Mesothelial cell of epicardium (in vitro differentiated cells): ENCODE measurements around the gene AKAP11. TPM values are rescaled to one million over a fixed set of nuclear protein-coding genes. Genes with fewer than 3 reads are reported as not detected.

Experiments used
- DNase-seq, 2 experiments: peaks; one replicate each; pipeline ENCODE4 v3.0.0; 2021; ENCODE audit warnings: low spot score in 2 of 2; ENCODE audit not compliant: unreplicated experiment in 2 of 2
- H3K27ac Mint-ChIP-seq: 2 replicates; pipeline ENCODE4 v1.8.0; 2021; ENCODE audit warnings: mixed read lengths
- H3K27me3 Mint-ChIP-seq: 2 replicates; pipeline ENCODE4 v1.8.0; 2021; ENCODE audit warnings: low read depth, mixed read lengths
- H3K36me3 Mint-ChIP-seq: 2 replicates; pipeline ENCODE4 v1.8.0; 2021; ENCODE audit warnings: mixed read lengths
- H3K4me1 Mint-ChIP-seq: 2 replicates; pipeline ENCODE4 v1.8.0; 2021; ENCODE audit warnings: mixed read lengths
- H3K4me3 Mint-ChIP-seq: 2 replicates; pipeline ENCODE4 v1.8.0; 2021; ENCODE audit warnings: mild to moderate bottlenecking, moderate library complexity, mixed read lengths
- H3K9me3 Mint-ChIP-seq: 2 replicates; pipeline ENCODE4 v1.8.0; 2021; ENCODE audit warnings: mixed read lengths
- total RNA-seq: library from RNA; stranded (reverse); gene quantifications from 3 replicates; pipeline ENCODE4 v1.2.1, GENCODE V29; 2021
- TF ChIP-seq, protein P1 (sequence below): fragments of 200-600 bp; sonication (generic); IDR thresholded peaks from one replicate; pipeline ENCODE4 v1.5.0; 2021; ENCODE audit warnings: antibody characterized with exemption; ENCODE audit not compliant: unreplicated experiment

The AKAP11 gene
- total RNA-seq, 1 donor from 2014 or later = 33.9 TPM

DNA sequence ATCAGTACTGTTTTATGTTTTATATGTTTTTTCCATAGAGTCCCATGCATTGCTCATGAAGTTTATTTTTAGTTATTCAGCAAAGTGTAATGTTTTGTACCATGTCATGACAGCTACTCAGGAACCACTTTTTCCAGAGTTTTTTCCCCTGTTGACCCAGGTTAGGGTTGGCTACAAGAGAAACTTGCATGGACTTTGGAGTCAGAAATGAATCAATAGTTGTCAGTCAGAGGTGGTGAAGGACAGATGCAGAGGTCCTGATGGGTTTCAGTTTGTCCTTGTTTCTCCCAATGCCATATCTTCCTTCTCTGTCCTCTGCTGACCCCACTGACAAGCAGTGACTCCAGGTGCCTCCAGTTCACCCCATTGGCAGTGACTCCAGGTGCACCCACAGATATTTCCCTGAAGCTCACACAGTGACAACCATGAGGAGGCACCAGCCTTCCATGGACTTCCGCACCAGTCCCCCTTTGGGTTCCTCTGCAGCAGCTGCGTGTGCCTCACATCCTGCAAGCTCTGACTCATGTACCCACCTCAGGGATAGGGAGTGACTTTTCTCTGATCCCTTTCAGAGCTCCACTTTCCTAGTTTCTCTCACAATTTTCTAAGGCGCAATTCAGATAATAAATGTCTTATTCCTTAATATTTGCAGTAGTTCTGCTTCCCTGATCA is 92.1 kb downstream of the AKAP11 start:
- Mint-ChIP-seq H3K9me3 (no peaks in the 10 kb centered on the region), H3K36me3 (no peaks in the 10 kb centered on the region), H3K27me3 (peaks cover 5% of the 10 kb centered on the region), H3K27ac (no peak overlapping the region), H3K4me1 (peaks cover 3% of the 10 kb centered on the region), H3K4me3 (no peak overlapping the region)
- no peak for DNase-seq
- TF ChIP-seq, protein P1, sequence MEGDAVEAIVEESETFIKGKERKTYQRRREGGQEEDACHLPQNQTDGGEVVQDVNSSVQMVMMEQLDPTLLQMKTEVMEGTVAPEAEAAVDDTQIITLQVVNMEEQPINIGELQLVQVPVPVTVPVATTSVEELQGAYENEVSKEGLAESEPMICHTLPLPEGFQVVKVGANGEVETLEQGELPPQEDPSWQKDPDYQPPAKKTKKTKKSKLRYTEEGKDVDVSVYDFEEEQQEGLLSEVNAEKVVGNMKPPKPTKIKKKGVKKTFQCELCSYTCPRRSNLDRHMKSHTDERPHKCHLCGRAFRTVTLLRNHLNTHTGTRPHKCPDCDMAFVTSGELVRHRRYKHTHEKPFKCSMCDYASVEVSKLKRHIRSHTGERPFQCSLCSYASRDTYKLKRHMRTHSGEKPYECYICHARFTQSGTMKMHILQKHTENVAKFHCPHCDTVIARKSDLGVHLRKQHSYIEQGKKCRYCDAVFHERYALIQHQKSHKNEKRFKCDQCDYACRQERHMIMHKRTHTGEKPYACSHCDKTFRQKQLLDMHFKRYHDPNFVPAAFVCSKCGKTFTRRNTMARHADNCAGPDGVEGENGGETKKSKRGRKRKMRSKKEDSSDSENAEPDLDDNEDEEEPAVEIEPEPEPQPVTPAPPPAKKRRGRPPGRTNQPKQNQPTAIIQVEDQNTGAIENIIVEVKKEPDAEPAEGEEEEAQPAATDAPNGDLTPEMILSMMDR = no peak

DNA sequence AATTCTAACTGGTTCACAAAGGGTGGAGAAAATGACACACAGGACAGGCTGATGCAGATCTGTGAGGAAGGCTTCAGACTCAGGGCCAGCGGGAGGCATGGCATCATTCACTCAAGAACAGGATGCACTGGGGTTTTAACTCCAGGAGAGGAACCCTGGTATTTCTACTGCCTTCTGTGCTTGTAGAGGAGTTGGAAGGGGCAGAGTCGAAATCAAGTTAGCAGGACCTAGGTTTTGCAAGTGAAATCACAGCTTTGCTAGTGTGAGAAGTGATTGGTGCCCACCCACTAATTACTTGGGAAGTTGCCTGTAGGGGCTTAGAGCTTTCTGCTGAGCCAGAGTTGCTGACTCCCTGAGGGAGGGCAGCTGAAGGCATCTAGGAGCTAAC is 92.7 kb downstream of the AKAP11 start:
- DNase-seq = no peak
- no peak overlapping the region for H3K4me3 Mint-ChIP-seq
- H3K27ac Mint-ChIP-seq = no peak overlapping the region
- peaks cover 5% of the 10 kb centered on the region for H3K27me3 Mint-ChIP-seq
- peaks cover 3% of the 10 kb centered on the region for H3K4me1 Mint-ChIP-seq
- TF ChIP-seq, protein P1 = no peak
- H3K36me3 Mint-ChIP-seq = no peaks in the 10 kb centered on the region
- H3K9me3 Mint-ChIP-seq = no peaks in the 10 kb centered on the region

DNA sequence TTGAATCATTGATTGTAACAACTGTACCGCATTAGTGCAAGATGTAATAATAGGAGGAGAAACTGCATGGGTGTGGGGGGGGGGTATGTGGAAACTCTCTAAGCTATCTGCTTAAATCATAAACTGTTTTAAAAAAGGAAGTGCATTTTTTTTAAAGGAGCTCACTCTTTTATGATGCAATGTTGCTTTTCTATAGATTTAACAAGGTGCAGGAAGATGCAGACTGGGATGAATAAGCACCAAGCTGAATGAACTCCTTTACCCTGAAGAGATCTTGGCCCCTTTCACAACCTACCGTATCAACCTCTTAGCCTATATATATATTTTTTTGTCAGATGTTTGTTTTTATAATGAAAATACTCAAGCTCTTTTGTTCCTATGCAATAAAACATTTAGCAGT is 95.9 kb downstream of the AKAP11 start:
- DNase-seq = no peak
- no peaks in the 10 kb centered on the region for H3K4me1 Mint-ChIP-seq
- H3K4me3 Mint-ChIP-seq = no peak overlapping the region
- H3K9me3 Mint-ChIP-seq = no peaks in the 10 kb centered on the region
- peaks cover 5% of the 10 kb centered on the region for H3K27me3 Mint-ChIP-seq
- TF ChIP-seq, protein P1 = no peak
- no peaks in the 10 kb centered on the region for H3K36me3 Mint-ChIP-seq
- H3K27ac Mint-ChIP-seq = no peak overlapping the region

DNA sequence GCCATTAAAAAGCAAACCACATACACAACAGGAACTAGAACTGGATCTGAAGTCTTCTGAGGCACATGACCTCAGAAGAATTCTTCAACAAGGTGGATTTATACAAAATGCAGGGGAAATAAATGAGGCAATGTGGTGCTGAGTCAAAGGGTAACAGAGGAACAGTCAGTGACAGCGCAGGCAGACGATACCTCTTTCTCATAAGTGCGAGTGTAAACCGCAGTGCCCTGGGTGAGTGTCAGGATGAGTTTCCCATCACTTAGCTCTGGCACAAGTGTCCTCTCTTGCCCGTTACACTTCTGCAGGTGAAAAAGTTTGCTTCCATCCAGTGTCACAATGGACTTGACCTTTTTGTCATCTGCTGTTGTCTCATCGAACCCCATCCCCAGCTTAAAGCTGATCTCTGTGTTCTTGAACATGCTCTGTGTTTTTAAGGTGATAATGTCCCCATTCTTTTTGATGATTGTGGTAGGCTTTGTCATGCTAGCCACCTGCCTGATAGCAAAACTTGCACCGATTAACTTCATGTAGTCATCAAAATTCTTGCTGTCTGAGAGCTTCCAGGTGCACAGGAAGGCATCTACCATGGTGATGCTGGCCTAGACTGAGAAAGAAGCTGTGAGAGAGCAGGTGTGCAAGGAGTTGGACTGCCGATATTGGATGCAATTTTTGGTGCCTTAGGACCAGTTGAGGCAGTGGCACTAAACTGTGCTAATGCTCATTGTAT is 97.3 kb downstream of the AKAP11 start:
- DNase-seq = no peak
- Mint-ChIP-seq H3K36me3 (no peaks in the 10 kb centered on the region), H3K27me3 (peaks cover 7% of the 10 kb centered on the region), H3K9me3 (no peaks in the 10 kb centered on the region), H3K4me3 (no peak overlapping the region), H3K4me1 (no peaks in the 10 kb centered on the region), H3K27ac (no peak overlapping the region)
- TF ChIP-seq, protein P1 = no peak

DNA sequence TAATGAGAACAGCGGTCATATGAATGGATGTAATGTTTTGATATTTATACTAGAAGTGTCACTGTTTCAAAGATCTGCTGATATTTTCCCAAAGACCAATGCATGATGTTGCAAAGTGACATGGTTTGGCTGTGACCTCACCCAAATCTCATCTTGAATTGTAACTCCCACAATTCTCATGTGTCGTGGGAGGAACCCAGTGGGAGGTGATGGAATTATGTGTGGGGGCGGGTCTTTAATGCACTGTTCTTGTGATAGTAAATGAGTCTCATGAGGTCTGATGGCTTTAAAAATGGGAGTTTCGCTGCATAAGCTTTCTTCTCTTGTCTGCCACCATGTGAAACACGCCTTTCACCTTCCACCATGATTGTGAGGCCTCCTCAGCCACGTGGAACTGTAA is 98.3 kb downstream of the AKAP11 start:
- TF ChIP-seq, protein P1 = no peak
- Mint-ChIP-seq H3K9me3 (no peaks in the 10 kb centered on the region), H3K4me1 (no peaks in the 10 kb centered on the region), H3K36me3 (no peaks in the 10 kb centered on the region), H3K27me3 (peaks cover 9% of the 10 kb centered on the region), H3K27ac (no peak overlapping the region), H3K4me3 (no peak overlapping the region)
- no peak for DNase-seq

Other genes starting within 250 kb of the AKAP11 start
- 9.2 to 10.0 TPM (median 9.7 TPM) in 3 replicates for gene DGKH, start 223.5 kb upstream of the AKAP11 start, total RNA-seq